IMR-90 (cell line): ENCODE results near the gene IP6K1.

Source experiments
- BHLHE40 ChIP-seq: fragments of 150-350 bp; IDR thresholded peaks from 2 replicates; pipeline ENCODE4 v1.6.1; 2016; ENCODE audit warnings: mild to moderate bottlenecking, low read depth, low read length
- MAFK ChIP-seq: IDR thresholded peaks from 2 replicates; pipeline ENCODE4 v1.6.1; 2012; ENCODE audit warnings: low read depth, low read length, improper control_type of control experiment
- MAZ ChIP-seq: IDR thresholded peaks from 2 replicates; pipeline ENCODE4 v1.6.1; 2012; ENCODE audit warnings: low read depth, mild to moderate bottlenecking, low read length, improper control_type of control experiment, moderate library complexity, borderline replicate concordance
- MXI1 ChIP-seq: IDR thresholded peaks from 2 replicates; pipeline ENCODE4 v1.6.1; 2012; ENCODE audit warnings: low read depth, mild to moderate bottlenecking, low read length, moderate library complexity, borderline replicate concordance
- POLR2A ChIP-seq: IDR thresholded peaks from 2 replicates; pipeline ENCODE4 v1.6.1; 2012; ENCODE audit warnings: mild to moderate bottlenecking, low read depth, low read length
- RCOR1 ChIP-seq: IDR thresholded peaks from 2 replicates; pipeline ENCODE4 v1.6.1; 2012; ENCODE audit warnings: mild to moderate bottlenecking, low read length, improper control_type of control experiment; ENCODE audit not compliant: insufficient replicate concordance
- TF ChIP-seq, protein P1 (sequence below): conservative IDR thresholded peaks from 2 replicates; pipeline ENCODE4 v1.5.1; 2012; ENCODE audit warnings: mild to moderate bottlenecking, low read depth, low read length, improper control_type of control experiment

- no peak for TF ChIP-seq MAFK
- TF ChIP-seq, protein P1, sequence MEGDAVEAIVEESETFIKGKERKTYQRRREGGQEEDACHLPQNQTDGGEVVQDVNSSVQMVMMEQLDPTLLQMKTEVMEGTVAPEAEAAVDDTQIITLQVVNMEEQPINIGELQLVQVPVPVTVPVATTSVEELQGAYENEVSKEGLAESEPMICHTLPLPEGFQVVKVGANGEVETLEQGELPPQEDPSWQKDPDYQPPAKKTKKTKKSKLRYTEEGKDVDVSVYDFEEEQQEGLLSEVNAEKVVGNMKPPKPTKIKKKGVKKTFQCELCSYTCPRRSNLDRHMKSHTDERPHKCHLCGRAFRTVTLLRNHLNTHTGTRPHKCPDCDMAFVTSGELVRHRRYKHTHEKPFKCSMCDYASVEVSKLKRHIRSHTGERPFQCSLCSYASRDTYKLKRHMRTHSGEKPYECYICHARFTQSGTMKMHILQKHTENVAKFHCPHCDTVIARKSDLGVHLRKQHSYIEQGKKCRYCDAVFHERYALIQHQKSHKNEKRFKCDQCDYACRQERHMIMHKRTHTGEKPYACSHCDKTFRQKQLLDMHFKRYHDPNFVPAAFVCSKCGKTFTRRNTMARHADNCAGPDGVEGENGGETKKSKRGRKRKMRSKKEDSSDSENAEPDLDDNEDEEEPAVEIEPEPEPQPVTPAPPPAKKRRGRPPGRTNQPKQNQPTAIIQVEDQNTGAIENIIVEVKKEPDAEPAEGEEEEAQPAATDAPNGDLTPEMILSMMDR = no peak
- TF ChIP-seq MAZ = no peak
- no peak for TF ChIP-seq POLR2A
- TF ChIP-seq MXI1 = no peak
- TF ChIP-seq BHLHE40 = no peak
- TF ChIP-seq RCOR1 = no peak
Observed at GRCh38 chr3:49761661-49762060, 24.7 kb downstream of the IP6K1 start.
